OCI-LY1 (cell line): ENCODE measurements around the gene CEP131.

Source experiments
- EZH2 ChIP-seq: fragments of 200-600 bp; sonication (generic), shearing (Covaris generic); IDR thresholded peaks from 2 replicates; pipeline ENCODE4 v1.8.0; 2017; ENCODE audit warnings: borderline replicate concordance, mixed run types, mild to moderate bottlenecking, antibody characterized with exemption, low read length, moderate library complexity, mixed read lengths
- TF ChIP-seq, protein P1 (sequence below): fragments of 200-600 bp; sonication (generic), shearing (Covaris generic); IDR thresholded peaks from 2 replicates; pipeline ENCODE4 v1.5.1; 2017; ENCODE audit warnings: mild to moderate bottlenecking, antibody characterized with exemption, low read length, moderate library complexity, mixed read lengths

DNA sequence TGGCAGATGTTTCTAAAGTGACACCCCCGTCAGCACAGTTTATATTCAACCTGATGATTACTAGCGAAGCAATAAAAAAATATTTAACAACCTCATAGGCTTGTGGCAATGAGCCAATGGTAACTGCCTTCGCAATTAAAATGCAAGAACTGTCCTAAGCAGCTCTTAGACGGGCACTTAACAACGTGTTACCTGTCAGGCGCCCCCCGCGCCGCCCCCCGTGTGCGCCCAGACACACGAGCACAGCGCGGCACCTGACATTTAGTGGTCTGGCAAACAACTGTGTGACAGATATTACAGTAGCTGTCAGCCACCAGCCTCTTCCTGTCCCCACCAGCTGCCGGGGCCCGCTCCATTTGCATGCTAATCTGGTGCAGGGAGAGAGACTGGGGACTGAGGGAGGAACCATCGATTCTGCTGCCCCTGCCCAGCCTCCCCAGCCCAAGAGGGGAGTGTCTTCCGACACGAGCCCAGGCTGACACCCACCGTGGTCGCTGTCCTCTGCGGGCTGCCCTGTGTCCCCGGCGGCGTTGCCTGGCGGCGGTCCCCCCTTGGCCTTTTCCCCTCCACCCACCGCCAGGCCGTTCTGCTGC, 29.0 kb upstream of the CEP131 start:
- TF ChIP-seq, protein P1, sequence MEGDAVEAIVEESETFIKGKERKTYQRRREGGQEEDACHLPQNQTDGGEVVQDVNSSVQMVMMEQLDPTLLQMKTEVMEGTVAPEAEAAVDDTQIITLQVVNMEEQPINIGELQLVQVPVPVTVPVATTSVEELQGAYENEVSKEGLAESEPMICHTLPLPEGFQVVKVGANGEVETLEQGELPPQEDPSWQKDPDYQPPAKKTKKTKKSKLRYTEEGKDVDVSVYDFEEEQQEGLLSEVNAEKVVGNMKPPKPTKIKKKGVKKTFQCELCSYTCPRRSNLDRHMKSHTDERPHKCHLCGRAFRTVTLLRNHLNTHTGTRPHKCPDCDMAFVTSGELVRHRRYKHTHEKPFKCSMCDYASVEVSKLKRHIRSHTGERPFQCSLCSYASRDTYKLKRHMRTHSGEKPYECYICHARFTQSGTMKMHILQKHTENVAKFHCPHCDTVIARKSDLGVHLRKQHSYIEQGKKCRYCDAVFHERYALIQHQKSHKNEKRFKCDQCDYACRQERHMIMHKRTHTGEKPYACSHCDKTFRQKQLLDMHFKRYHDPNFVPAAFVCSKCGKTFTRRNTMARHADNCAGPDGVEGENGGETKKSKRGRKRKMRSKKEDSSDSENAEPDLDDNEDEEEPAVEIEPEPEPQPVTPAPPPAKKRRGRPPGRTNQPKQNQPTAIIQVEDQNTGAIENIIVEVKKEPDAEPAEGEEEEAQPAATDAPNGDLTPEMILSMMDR = no peak
- TF ChIP-seq EZH2 = no peak
